ENCODE results near the gene DPM1. TPM values are rescaled to one million over a fixed set of nuclear protein-coding genes. Genes with fewer than 3 reads are reported as not detected.

The DPM1 gene
- total RNA-seq, 2 donors from 2014 or later = 43.0 to 57.4 TPM

GRCh38 chr20:50929299-50930138 lies 28.8 kb downstream of the DPM1 start:
- Mint-ChIP-seq H3K36me3 (ENCODE audit: low read depth) (peaks cover 93% of the 10 kb centered on the region), H3K27me3 (no peaks in the 10 kb centered on the region), H3K4me1 (peaks cover 36% of the 10 kb centered on the region), H3K9me3 (no peaks in the 10 kb centered on the region), H3K27ac (peak overlapping the region; percentile 97), H3K4me3 (peak overlapping the region; percentile 94)
- ATAC-seq (replicated peaks) = peak; percentile 81

- no peak for ATAC-seq (replicated peaks)
- no peaks in the 10 kb centered on the region for H3K9me3 Mint-ChIP-seq
- peak overlapping the region; percentile 94 for H3K4me3 Mint-ChIP-seq
- H3K4me1 Mint-ChIP-seq = peaks cover 36% of the 10 kb centered on the region
- peaks cover 93% of the 10 kb centered on the region for H3K36me3 Mint-ChIP-seq (ENCODE audit: low read depth)
- H3K27ac Mint-ChIP-seq = peak overlapping the region; percentile 97
- no peaks in the 10 kb centered on the region for H3K27me3 Mint-ChIP-seq
Observed at GRCh38 chr20:50928469-50928868, 29.9 kb downstream of the DPM1 start.

GRCh38 chr20:50926530-50926929 lies 31.8 kb downstream of the DPM1 start:
- no peak overlapping the region for H3K4me3 Mint-ChIP-seq
- peaks cover 88% of the 10 kb centered on the region for H3K36me3 Mint-ChIP-seq (ENCODE audit: low read depth)
- no peak for ATAC-seq (replicated peaks)
- no peaks in the 10 kb centered on the region for H3K27me3 Mint-ChIP-seq
- no peaks in the 10 kb centered on the region for H3K9me3 Mint-ChIP-seq
- no peak overlapping the region for H3K27ac Mint-ChIP-seq
- H3K4me1 Mint-ChIP-seq = peaks cover 39% of the 10 kb centered on the region

GRCh38 chr20:50924261-50924920 lies 33.9 kb downstream of the DPM1 start:
- Mint-ChIP-seq H3K4me3 (peak overlapping the region; percentile 46), H3K36me3 (ENCODE audit: low read depth) (peaks cover 94% of the 10 kb centered on the region), H3K4me1 (peaks cover 46% of the 10 kb centered on the region), H3K27me3 (no peaks in the 10 kb centered on the region), H3K27ac (peak overlapping the region; percentile 44), H3K9me3 (no peaks in the 10 kb centered on the region)
- no peak for ATAC-seq (replicated peaks)

- Mint-ChIP-seq H3K4me1 (peaks cover 45% of the 10 kb centered on the region), H3K4me3 (no peak overlapping the region), H3K27ac (peak overlapping the region; percentile 75)
Observed at GRCh38 chr20:50921803-50922501, 36.4 kb downstream of the DPM1 start.

GRCh38 chr20:50920997-50921396 lies 37.3 kb downstream of the DPM1 start:
- Mint-ChIP-seq H3K9me3 (no peaks in the 10 kb centered on the region), H3K4me3 (no peak overlapping the region), H3K27me3 (no peaks in the 10 kb centered on the region), H3K36me3 (ENCODE audit: low read depth) (peaks cover 93% of the 10 kb centered on the region), H3K4me1 (peaks cover 53% of the 10 kb centered on the region), H3K27ac (peak overlapping the region; percentile 75)
- ATAC-seq (replicated peaks) = peak; percentile 75

More at GRCh38 chr20:50921803-50922501, 36.4 kb downstream of the DPM1 start:
- H3K9me3 Mint-ChIP-seq = no peaks in the 10 kb centered on the region
- peaks cover 93% of the 10 kb centered on the region for H3K36me3 Mint-ChIP-seq (ENCODE audit: low read depth)
- no peak for ATAC-seq (replicated peaks)
- no peaks in the 10 kb centered on the region for H3K27me3 Mint-ChIP-seq

GRCh38 chr20:50919567-50919966 lies 38.8 kb downstream of the DPM1 start:
- Mint-ChIP-seq H3K4me1 (peaks cover 51% of the 10 kb centered on the region), H3K4me3 (no peak overlapping the region), H3K27me3 (no peaks in the 10 kb centered on the region), H3K36me3 (ENCODE audit: low read depth) (peaks cover 91% of the 10 kb centered on the region), H3K9me3 (no peaks in the 10 kb centered on the region), H3K27ac (peak overlapping the region; percentile 80)
- no peak for ATAC-seq (replicated peaks)

- Mint-ChIP-seq H3K4me3 (no peak overlapping the region), H3K36me3 (ENCODE audit: low read depth) (peaks cover 91% of the 10 kb centered on the region), H3K27ac (no peak overlapping the region), H3K27me3 (no peaks in the 10 kb centered on the region), H3K9me3 (no peaks in the 10 kb centered on the region), H3K4me1 (peaks cover 62% of the 10 kb centered on the region)
- ATAC-seq (replicated peaks) = no peak
Observed at GRCh38 chr20:50918403-50918802, 39.9 kb downstream of the DPM1 start.

GRCh38 chr20:50916934-50917333 lies 41.4 kb downstream of the DPM1 start:
- Mint-ChIP-seq H3K4me1 (peaks cover 63% of the 10 kb centered on the region), H3K27me3 (no peaks in the 10 kb centered on the region), H3K27ac (peak overlapping the region; percentile 66), H3K36me3 (ENCODE audit: low read depth) (peaks cover 89% of the 10 kb centered on the region), H3K4me3 (peak overlapping the region; percentile 24), H3K9me3 (no peaks in the 10 kb centered on the region)
- ATAC-seq (replicated peaks) = no peak

- H3K4me1 Mint-ChIP-seq = peaks cover 64% of the 10 kb centered on the region
- H3K36me3 Mint-ChIP-seq (ENCODE audit: low read depth) = peaks cover 90% of the 10 kb centered on the region
- H3K27me3 Mint-ChIP-seq = no peaks in the 10 kb centered on the region
Observed at GRCh38 chr20:50916257-50916656, 42.1 kb downstream of the DPM1 start.

GRCh38 chr20:50915424-50915823 lies 42.9 kb downstream of the DPM1 start:
- Mint-ChIP-seq H3K27me3 (no peaks in the 10 kb centered on the region), H3K4me3 (peak overlapping the region; percentile 43), H3K27ac (peak overlapping the region; percentile 55), H3K9me3 (no peaks in the 10 kb centered on the region), H3K4me1 (peaks cover 65% of the 10 kb centered on the region), H3K36me3 (ENCODE audit: low read depth) (peaks cover 89% of the 10 kb centered on the region)
- no peak for ATAC-seq (replicated peaks)

More at GRCh38 chr20:50916257-50916656, 42.1 kb downstream of the DPM1 start:
- Mint-ChIP-seq H3K27ac (peak overlapping the region; percentile 66), H3K4me3 (no peak overlapping the region), H3K9me3 (no peaks in the 10 kb centered on the region)
- ATAC-seq (replicated peaks) = no peak

GRCh38 chr20:50913690-50914375 lies 44.5 kb downstream of the DPM1 start:
- Mint-ChIP-seq H3K4me3 (peak overlapping the region; percentile 43), H3K27ac (peak overlapping the region; percentile 64), H3K36me3 (ENCODE audit: low read depth) (peaks cover 84% of the 10 kb centered on the region), H3K4me1 (peaks cover 70% of the 10 kb centered on the region), H3K9me3 (no peaks in the 10 kb centered on the region), H3K27me3 (no peaks in the 10 kb centered on the region)
- peak; percentile 91 for ATAC-seq (replicated peaks)

GRCh38 chr20:50911716-50912115 lies 46.6 kb downstream of the DPM1 start:
- H3K27me3 Mint-ChIP-seq = no peaks in the 10 kb centered on the region
- H3K36me3 Mint-ChIP-seq (ENCODE audit: low read depth) = peaks cover 75% of the 10 kb centered on the region
- ATAC-seq (replicated peaks) = peak; percentile 72
- peaks cover 51% of the 10 kb centered on the region for H3K4me1 Mint-ChIP-seq
- H3K9me3 Mint-ChIP-seq = no peaks in the 10 kb centered on the region
- peak overlapping the region; percentile 77 for H3K27ac Mint-ChIP-seq
- H3K4me3 Mint-ChIP-seq = peak overlapping the region; percentile 61

- ATAC-seq (replicated peaks) = no peak
- H3K36me3 Mint-ChIP-seq (ENCODE audit: low read depth) = peaks cover 73% of the 10 kb centered on the region
- no peaks in the 10 kb centered on the region for H3K27me3 Mint-ChIP-seq
- H3K4me1 Mint-ChIP-seq = peaks cover 45% of the 10 kb centered on the region
- no peaks in the 10 kb centered on the region for H3K9me3 Mint-ChIP-seq
- peak overlapping the region; percentile 77 for H3K27ac Mint-ChIP-seq
- peak overlapping the region; percentile 61 for H3K4me3 Mint-ChIP-seq
Observed at GRCh38 chr20:50911030-50911429, 47.3 kb downstream of the DPM1 start.
